Fibroblast of the aortic adventitia (primary cell): ENCODE results near the gene CLDN7. TPM values are rescaled to one million over a fixed set of nuclear protein-coding genes. Genes with fewer than 3 reads are reported as not detected.

ENCODE experiments used
- DNase-seq: peaks from one replicate; pipeline ENCODE4 v3.0.0-alpha.2; 2010; ENCODE audit warnings: low read depth
- H3K4me3 ChIP-seq: 2 replicates; pipeline ENCODE4 v1.5.1; 2011; ENCODE audit warnings: low read depth, mild to moderate bottlenecking, control low read depth, low read length, moderate library complexity
- total RNA-seq: library from RNA; depleted of rRNA; stranded (reverse); fragments of >200 nt; gene quantifications from 2 replicates; pipeline ENCODE4 v1.2.3, GENCODE V29; 2012; ENCODE audit warnings: low replicate concordance
- TF ChIP-seq, protein P1 (sequence below): IDR thresholded peaks from 2 replicates; pipeline ENCODE4 v1.5.1; 2011; ENCODE audit warnings: mild to moderate bottlenecking, low read length, control low read depth, inconsistent platforms; ENCODE audit not compliant: insufficient read depth

The CLDN7 gene
- total RNA-seq, 1 donor, result 3.0 TPM

DNA sequence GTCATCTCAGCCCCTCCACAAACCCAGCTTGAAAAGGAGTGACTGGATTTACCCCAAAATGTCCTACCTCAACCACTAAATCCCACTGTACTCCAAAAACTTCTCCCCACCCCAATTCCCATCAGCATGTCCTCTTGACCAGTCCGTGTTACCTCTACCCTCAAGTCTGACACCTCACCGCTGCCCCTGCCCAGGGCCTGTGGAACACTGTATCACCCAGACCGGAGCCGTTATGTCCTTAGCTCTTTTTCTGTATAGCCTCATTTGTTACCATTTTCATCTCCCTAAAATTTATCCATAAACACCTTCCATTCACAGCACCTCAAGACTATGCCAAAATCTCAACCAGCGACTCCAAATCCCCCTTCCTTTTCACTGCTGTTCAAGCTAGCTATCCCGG is 25.5 kb downstream of the CLDN7 start:
- H3K4me3 ChIP-seq, result peak overlapping the region; percentile 89
- no peak for DNase-seq
- TF ChIP-seq, protein P1, sequence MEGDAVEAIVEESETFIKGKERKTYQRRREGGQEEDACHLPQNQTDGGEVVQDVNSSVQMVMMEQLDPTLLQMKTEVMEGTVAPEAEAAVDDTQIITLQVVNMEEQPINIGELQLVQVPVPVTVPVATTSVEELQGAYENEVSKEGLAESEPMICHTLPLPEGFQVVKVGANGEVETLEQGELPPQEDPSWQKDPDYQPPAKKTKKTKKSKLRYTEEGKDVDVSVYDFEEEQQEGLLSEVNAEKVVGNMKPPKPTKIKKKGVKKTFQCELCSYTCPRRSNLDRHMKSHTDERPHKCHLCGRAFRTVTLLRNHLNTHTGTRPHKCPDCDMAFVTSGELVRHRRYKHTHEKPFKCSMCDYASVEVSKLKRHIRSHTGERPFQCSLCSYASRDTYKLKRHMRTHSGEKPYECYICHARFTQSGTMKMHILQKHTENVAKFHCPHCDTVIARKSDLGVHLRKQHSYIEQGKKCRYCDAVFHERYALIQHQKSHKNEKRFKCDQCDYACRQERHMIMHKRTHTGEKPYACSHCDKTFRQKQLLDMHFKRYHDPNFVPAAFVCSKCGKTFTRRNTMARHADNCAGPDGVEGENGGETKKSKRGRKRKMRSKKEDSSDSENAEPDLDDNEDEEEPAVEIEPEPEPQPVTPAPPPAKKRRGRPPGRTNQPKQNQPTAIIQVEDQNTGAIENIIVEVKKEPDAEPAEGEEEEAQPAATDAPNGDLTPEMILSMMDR, result no peak

DNA sequence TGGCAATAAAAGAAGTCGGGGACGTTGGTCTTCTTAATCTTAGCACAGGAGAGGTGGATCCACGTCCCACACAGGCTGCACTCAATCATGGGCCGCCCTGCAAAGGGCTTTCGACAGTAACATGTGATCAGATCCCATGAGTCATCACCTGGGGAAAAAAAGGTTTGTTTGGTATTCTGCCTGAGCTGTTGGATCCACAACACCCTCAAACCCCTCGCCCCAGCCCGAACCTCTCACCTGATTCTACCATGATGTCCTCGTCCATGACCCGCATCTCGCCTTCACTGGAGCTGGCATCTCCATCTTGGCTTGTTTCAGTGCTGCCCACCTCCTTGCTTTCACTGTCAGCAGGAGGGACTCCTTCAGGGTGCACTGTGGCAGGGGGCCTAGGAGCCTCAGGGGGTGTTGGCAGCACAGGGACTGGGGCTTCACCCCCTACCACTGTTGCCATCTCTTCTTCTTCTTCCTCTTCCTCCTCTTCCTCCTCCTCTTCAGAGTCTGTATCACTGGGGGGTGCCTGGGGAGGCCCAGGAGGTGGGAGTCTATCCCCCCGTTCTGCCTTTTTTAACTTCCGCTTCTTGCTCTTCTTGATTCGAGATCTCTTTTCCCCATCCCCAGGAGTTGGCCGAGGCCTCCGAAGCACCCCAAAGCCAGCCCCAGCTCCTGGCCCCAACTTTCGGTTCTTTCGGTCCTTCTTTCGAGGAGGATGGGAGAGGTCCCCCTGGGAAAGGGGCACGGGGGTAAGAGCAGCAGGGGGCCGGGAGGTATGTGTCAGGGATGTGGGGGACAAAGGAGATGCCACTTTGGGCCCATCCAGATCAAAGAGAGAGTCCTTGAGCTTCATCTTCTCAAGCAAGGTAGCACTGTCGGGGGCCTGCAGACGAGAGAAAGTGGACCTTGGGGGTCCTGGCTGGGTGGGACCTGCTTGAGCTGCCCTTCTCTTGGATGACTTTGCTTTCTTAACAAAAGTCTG is 26.3 kb downstream of the CLDN7 start:
- H3K4me3 ChIP-seq, result no peak overlapping the region
- DNase-seq, result no peak
- TF ChIP-seq, protein P1, result no peak

DNA sequence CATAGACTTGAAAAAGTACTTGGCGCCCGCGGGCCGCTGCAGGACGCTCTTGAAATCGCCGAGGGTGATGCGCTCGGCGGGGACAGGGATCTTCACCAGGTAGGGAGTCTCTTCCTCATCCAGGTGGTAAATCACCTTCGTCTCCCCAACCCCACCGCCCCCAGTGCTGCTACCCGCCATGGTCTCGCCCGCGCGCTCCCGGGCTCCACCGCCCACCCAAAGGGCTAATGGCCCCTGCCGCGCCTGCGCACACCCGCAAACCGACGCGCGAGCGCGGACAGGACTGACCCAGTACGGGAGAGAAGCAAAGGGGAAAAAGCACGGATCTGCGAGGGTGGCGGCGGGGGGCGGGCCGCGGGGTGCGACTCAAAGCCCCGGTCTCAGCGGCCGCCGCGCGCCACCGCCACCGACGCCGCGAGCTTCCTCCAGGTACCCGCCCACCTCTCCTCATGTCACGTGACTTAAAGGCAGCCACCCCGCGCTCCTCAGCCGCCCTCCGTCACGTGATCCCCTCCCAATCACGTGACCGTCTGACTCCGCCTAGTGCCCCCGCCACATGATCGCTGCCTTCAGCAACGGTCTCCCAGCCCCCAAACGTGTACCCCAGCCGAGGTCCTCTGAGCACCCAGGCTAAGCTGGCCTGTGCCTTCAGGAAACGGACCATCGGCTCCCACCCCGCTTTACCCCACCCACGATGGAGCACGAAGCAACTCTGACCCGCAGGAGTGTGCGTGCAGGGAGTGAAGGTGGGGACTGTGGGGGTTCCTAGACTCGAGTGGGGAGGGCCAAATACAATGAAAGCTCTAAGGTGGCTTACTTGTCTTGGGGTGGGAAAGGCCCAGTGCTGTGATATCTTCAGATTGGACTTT is 28.0 kb downstream of the CLDN7 start, which contains the start of gene DVL2:
Gene DVL2, minus strand, starts transcription at position 435 of the 869 bp plus-strand sequence. Its CDS starts 255 bp downstream, at position 180.
- DNase-seq, result peak; percentile 93
- TF ChIP-seq, protein P1, result no peak
- H3K4me3 ChIP-seq, result peak within 1 kb of the TSS; percentile 94

DNA sequence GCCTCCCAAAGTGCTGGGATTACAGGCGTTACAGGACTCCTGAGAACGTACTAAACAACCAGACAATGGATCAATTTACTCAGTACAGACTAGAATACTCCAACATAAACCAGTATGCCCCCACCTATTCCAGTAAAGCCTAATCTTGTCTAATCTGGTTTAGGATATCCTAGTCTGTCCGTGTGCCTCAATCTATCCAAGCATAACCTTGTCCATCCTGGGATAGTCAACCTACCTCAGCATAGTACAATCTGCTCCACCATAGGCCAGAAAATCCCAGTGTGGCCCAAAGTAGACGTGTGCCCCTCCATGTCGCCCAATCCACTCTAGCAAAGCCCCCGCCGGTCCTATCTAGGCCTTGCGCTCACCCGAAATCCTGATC is 28.6 kb downstream of the CLDN7 start:
- no peak for DNase-seq
- TF ChIP-seq, protein P1, result no peak
- H3K4me3 ChIP-seq, result peak overlapping the region; percentile 94

DNA sequence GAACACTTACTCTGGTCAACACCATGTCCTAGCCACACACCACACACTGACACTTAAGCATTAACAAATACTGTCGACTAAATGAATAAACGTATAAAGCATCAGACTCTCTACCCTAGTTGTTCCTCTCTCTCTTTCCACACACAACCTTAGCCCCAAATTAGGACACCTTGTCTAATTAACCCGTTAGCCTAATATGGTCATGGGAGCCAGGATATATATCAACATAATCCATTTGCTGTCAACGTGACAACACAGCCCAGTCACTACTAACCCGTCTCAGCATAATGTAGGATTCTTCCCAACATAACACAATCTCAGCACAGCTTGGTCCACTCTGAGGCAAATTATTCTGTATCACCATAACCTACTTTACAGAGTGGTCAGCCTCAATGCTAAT is 30.2 kb downstream of the CLDN7 start:
- TF ChIP-seq, protein P1, result no peak
- DNase-seq, result no peak
- peak overlapping the region; percentile 55 for H3K4me3 ChIP-seq

DNA sequence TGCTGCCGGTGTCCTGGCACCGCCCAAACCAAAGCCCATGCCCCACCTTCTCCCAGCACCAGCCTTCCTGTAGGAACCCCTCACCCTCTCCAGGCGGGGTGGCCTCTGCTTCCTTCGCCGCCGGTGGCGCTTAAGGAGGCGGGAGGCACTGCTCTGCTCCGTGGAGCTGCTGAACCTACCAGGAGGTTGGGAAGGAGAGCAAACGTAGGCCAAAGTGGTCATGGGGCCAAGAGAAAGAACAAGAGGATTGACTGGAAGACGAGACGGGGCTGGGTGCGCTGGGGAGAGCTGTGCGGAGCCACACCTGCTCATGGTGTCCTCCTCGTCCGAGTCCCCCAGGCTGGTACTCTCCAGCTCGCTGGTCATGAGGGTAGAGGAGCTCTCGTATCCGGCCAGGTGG is 32.8 kb downstream of the CLDN7 start:
- no peak for DNase-seq
- TF ChIP-seq, protein P1, result no peak

More for the DNA sequence above, 32.8 kb downstream of the CLDN7 start:
- H3K4me3 ChIP-seq, result no peak overlapping the region
